Dendritic cell treated with granulocyte-macrophage colony-stimulating factor and Interleukin-4, amounts not matched to agents 40 ng/mL and 50 ng/mL, for 4 days (primary cell): Measurements from ENCODE around the gene ANP32B.
"Not testable (repeated sequence)": the region's sequence is repeated elsewhere in the genome, so short reads cannot be mapped to it uniquely, and the experiment has no call there.

Experiments
- H3K27ac Mint-ChIP-seq: one replicate; pipeline ENCODE4 v1.8.0; 2022; ENCODE audit warnings: mild to moderate bottlenecking, mixed read lengths
- H3K27me3 Mint-ChIP-seq: one replicate; pipeline ENCODE4 v1.8.0; 2022; ENCODE audit warnings: mild to moderate bottlenecking, mixed read lengths
- H3K36me3 Mint-ChIP-seq: one replicate; pipeline ENCODE4 v1.8.0; 2022; ENCODE audit warnings: low read depth, mixed read lengths
- H3K4me1 Mint-ChIP-seq: one replicate; pipeline ENCODE4 v1.8.0; 2022; ENCODE audit warnings: low read depth, mixed read lengths
- H3K4me3 Mint-ChIP-seq: one replicate; pipeline ENCODE4 v1.8.0; 2022; ENCODE audit warnings: mild to moderate bottlenecking, moderate library complexity, mixed read lengths
- H3K9me3 Mint-ChIP-seq: one replicate; pipeline ENCODE4 v1.8.0; 2022; ENCODE audit warnings: mixed read lengths
- intact Hi-C: fragments of 100-400 bp; cut with micrococcal nuclease; formaldehyde crosslinking; loops from one replicate; pipeline ENCODE4 v1.15.0; 2022

The ANP32B gene

GRCh38 chr9:97956331-97956730 lies 26.8 kb upstream of the ANP32B start:
- Mint-ChIP-seq H3K36me3 (no peaks in the 10 kb centered on the region), H3K9me3 (no peaks in the 10 kb centered on the region), H3K27me3 (no peaks in the 10 kb centered on the region), H3K4me3 (no peak overlapping the region), H3K27ac (no peak overlapping the region), H3K4me1 (peaks cover 5% of the 10 kb centered on the region)
- intact Hi-C loops: no loop called here

- no peaks in the 10 kb centered on the region for H3K27me3 Mint-ChIP-seq
Observed at GRCh38 chr9:97958812-97959511, 24.2 kb upstream of the ANP32B start.

GRCh38 chr9:97959585-97959984 lies 23.6 kb upstream of the ANP32B start:
- intact Hi-C loops: no loop called here
- H3K27me3 Mint-ChIP-seq: no peaks in the 10 kb centered on the region
- no peak overlapping the region for H3K27ac Mint-ChIP-seq
- H3K36me3 Mint-ChIP-seq: no peaks in the 10 kb centered on the region
- peaks cover 5% of the 10 kb centered on the region for H3K4me1 Mint-ChIP-seq
- no peak overlapping the region for H3K4me3 Mint-ChIP-seq
- H3K9me3 Mint-ChIP-seq: no peaks in the 10 kb centered on the region

More at GRCh38 chr9:97958812-97959511, 24.2 kb upstream of the ANP32B start:
- intact Hi-C loops: no loop called here
- Mint-ChIP-seq H3K9me3 (no peaks in the 10 kb centered on the region), H3K4me3 (no peak overlapping the region), H3K4me1 (peaks cover 5% of the 10 kb centered on the region), H3K27ac (no peak overlapping the region), H3K36me3 (no peaks in the 10 kb centered on the region)

- H3K4me3 Mint-ChIP-seq, H3K4me1 Mint-ChIP-seq, intact Hi-C loops, H3K27me3 Mint-ChIP-seq, H3K27ac Mint-ChIP-seq, H3K9me3 Mint-ChIP-seq, H3K36me3 Mint-ChIP-seq: not testable (repeated sequence)
Observed at GRCh38 chr9:97960678-97961328, 22.3 kb upstream of the ANP32B start.

GRCh38 chr9:97961361-97961760 lies 21.8 kb upstream of the ANP32B start:
- Mint-ChIP-seq H3K36me3 (no peaks in the 10 kb centered on the region), H3K4me3 (no peak overlapping the region), H3K9me3 (no peaks in the 10 kb centered on the region), H3K27me3 (no peaks in the 10 kb centered on the region), H3K27ac (no peak overlapping the region), H3K4me1 (peaks cover 3% of the 10 kb centered on the region)
- intact Hi-C loops: no loop called here

GRCh38 chr9:97962136-97962535 lies 21.0 kb upstream of the ANP32B start:
- Mint-ChIP-seq H3K36me3 (no peaks in the 10 kb centered on the region), H3K27ac (no peak overlapping the region), H3K4me3 (no peak overlapping the region), H3K9me3 (no peaks in the 10 kb centered on the region), H3K4me1 (no peaks in the 10 kb centered on the region), H3K27me3 (no peaks in the 10 kb centered on the region)
- intact Hi-C loops: no loop called here

GRCh38 chr9:97962575-97962974 lies 20.6 kb upstream of the ANP32B start:
- H3K9me3 Mint-ChIP-seq: no peaks in the 10 kb centered on the region
- intact Hi-C loops: no loop called here

GRCh38 chr9:97963232-97963631 lies 19.9 kb upstream of the ANP32B start:
- intact Hi-C loops: no loop called here
- H3K36me3 Mint-ChIP-seq: no peaks in the 10 kb centered on the region
- H3K27ac Mint-ChIP-seq: no peak overlapping the region
- no peaks in the 10 kb centered on the region for H3K4me1 Mint-ChIP-seq
- no peaks in the 10 kb centered on the region for H3K9me3 Mint-ChIP-seq
- H3K4me3 Mint-ChIP-seq: no peak overlapping the region
- no peaks in the 10 kb centered on the region for H3K27me3 Mint-ChIP-seq

More at GRCh38 chr9:97962575-97962974, 20.6 kb upstream of the ANP32B start:
- no peaks in the 10 kb centered on the region for H3K4me1 Mint-ChIP-seq
- H3K36me3 Mint-ChIP-seq: no peaks in the 10 kb centered on the region
- H3K27ac Mint-ChIP-seq: no peak overlapping the region
- H3K27me3 Mint-ChIP-seq: no peaks in the 10 kb centered on the region
- no peak overlapping the region for H3K4me3 Mint-ChIP-seq

- intact Hi-C loops: no loop called here
- H3K36me3 Mint-ChIP-seq: no peaks in the 10 kb centered on the region
- no peak overlapping the region for H3K4me3 Mint-ChIP-seq
- no peaks in the 10 kb centered on the region for H3K27me3 Mint-ChIP-seq
- no peaks in the 10 kb centered on the region for H3K9me3 Mint-ChIP-seq
- no peaks in the 10 kb centered on the region for H3K4me1 Mint-ChIP-seq
- H3K27ac Mint-ChIP-seq: no peak overlapping the region
Observed at GRCh38 chr9:97964901-97965300, 18.2 kb upstream of the ANP32B start.

GRCh38 chr9:97966493-97966892 lies 16.6 kb upstream of the ANP32B start:
- no peaks in the 10 kb centered on the region for H3K9me3 Mint-ChIP-seq
- no peaks in the 10 kb centered on the region for H3K27me3 Mint-ChIP-seq
- H3K4me1 Mint-ChIP-seq: no peaks in the 10 kb centered on the region
- H3K27ac Mint-ChIP-seq: no peak overlapping the region
- H3K4me3 Mint-ChIP-seq: no peak overlapping the region
- intact Hi-C loops: no loop called here
- H3K36me3 Mint-ChIP-seq: no peaks in the 10 kb centered on the region

GRCh38 chr9:97969014-97969413 lies 14.1 kb upstream of the ANP32B start:
- Mint-ChIP-seq H3K4me3 (no peak overlapping the region), H3K27ac (no peak overlapping the region), H3K4me1 (no peaks in the 10 kb centered on the region), H3K36me3 (no peaks in the 10 kb centered on the region), H3K9me3 (no peaks in the 10 kb centered on the region), H3K27me3 (no peaks in the 10 kb centered on the region)
- intact Hi-C loops: no loop called here

GRCh38 chr9:97970165-97970564 lies 13.0 kb upstream of the ANP32B start:
- Mint-ChIP-seq H3K4me3 (no peak overlapping the region), H3K4me1 (no peaks in the 10 kb centered on the region), H3K27ac (no peak overlapping the region), H3K9me3 (no peaks in the 10 kb centered on the region), H3K27me3 (no peaks in the 10 kb centered on the region), H3K36me3 (no peaks in the 10 kb centered on the region)
- intact Hi-C loops: no loop called here

- H3K36me3 Mint-ChIP-seq: no peaks in the 10 kb centered on the region
- no peak overlapping the region for H3K27ac Mint-ChIP-seq
- intact Hi-C loops: no loop called here
- H3K4me3 Mint-ChIP-seq: no peak overlapping the region
- H3K27me3 Mint-ChIP-seq: no peaks in the 10 kb centered on the region
- no peaks in the 10 kb centered on the region for H3K4me1 Mint-ChIP-seq
- H3K9me3 Mint-ChIP-seq: no peaks in the 10 kb centered on the region
Observed at GRCh38 chr9:97972753-97973152, 10.4 kb upstream of the ANP32B start.

GRCh38 chr9:97975376-97975775 lies 7.8 kb upstream of the ANP32B start:
- no peaks in the 10 kb centered on the region for H3K9me3 Mint-ChIP-seq
- no peak overlapping the region for H3K4me3 Mint-ChIP-seq
- H3K27me3 Mint-ChIP-seq: peaks cover 3% of the 10 kb centered on the region
- H3K4me1 Mint-ChIP-seq: no peaks in the 10 kb centered on the region
- H3K27ac Mint-ChIP-seq: no peak overlapping the region
- intact Hi-C loops: no loop called here
- H3K36me3 Mint-ChIP-seq: no peaks in the 10 kb centered on the region

- H3K27me3 Mint-ChIP-seq, H3K27ac Mint-ChIP-seq, intact Hi-C loops, H3K4me1 Mint-ChIP-seq, H3K36me3 Mint-ChIP-seq, H3K4me3 Mint-ChIP-seq, H3K9me3 Mint-ChIP-seq: not testable (repeated sequence)
Observed at GRCh38 chr9:97976633-97977032, 6.5 kb upstream of the ANP32B start.
